Subcutaneous adipose tissue (tissue), 4 donors: Measurements from ENCODE around the gene NSMF. TPM values are rescaled to one million over a fixed set of nuclear protein-coding genes. Genes with fewer than 3 reads are reported as not detected.

Experiments used
- CTCF ChIP-seq: fragments of 450-650 bp; IDR thresholded peaks from one replicate; pipeline ENCODE4 v1.5.1; 2016; ENCODE audit warnings: low read depth, mild to moderate bottlenecking, control low read depth, antibody characterized with exemption, moderate library complexity
- total RNA-seq, 4 donors: library from RNA; depleted of rRNA; stranded (reverse); fragments of >200 nt; gene quantifications; one replicate each; pipeline ENCODE4 v1.1.0, GENCODE V29; 2016

Gene NSMF
- total RNA-seq, 4 donors from 2014 or later, result 17.7 to 37.5 (median 25.2) TPM

GRCh38 chr9:137446851-137447471 is 12.2 kb downstream of the NSMF start:
- TF ChIP-seq CTCF, result no peak

- no peak for TF ChIP-seq CTCF
These were observed 13.2 kb downstream of the NSMF start for GRCh38 chr9:137445930-137446431.

GRCh38 chr9:137445275-137445807 is 13.8 kb downstream of the NSMF start:
- TF ChIP-seq CTCF, result no peak

GRCh38 chr9:137444106-137444790 is 14.9 kb downstream of the NSMF start:
- no peak for TF ChIP-seq CTCF

- TF ChIP-seq CTCF, result no peak
These were observed 17.2 kb downstream of the NSMF start for GRCh38 chr9:137441935-137442321.

- no peak for TF ChIP-seq CTCF
These were observed 17.7 kb downstream of the NSMF start, which contains the start of gene ENTPD8 for GRCh38 chr9:137441289-137441934. Gene ENTPD8 (minus strand): TSS chr9:137441357. CDS start chr9:137438285, 3,072 bp downstream.
